Glutamatergic neuron (in vitro differentiated cells): ENCODE measurements around the gene WNT10A. TPM values are rescaled to one million over a fixed set of nuclear protein-coding genes. Genes with fewer than 3 reads are reported as not detected.

ENCODE experiments used
- DNase-seq: peaks from one replicate; pipeline ENCODE4 v3.0.0; 2022
- H3K27ac Mint-ChIP-seq: one replicate; pipeline ENCODE4 v1.8.0; 2020; ENCODE audit warnings: mild to moderate bottlenecking, mixed read lengths, inconsistent platforms; ENCODE audit not compliant: unreplicated experiment
- H3K27me3 Mint-ChIP-seq: one replicate; pipeline ENCODE4 v1.8.0; 2020; ENCODE audit warnings: mild to moderate bottlenecking, moderate library complexity, mixed read lengths, inconsistent platforms; ENCODE audit not compliant: unreplicated experiment
- H3K36me3 Mint-ChIP-seq: one replicate; pipeline ENCODE4 v1.8.0; 2020; ENCODE audit warnings: mild to moderate bottlenecking, mixed read lengths, inconsistent platforms; ENCODE audit not compliant: unreplicated experiment
- H3K4me1 Mint-ChIP-seq: one replicate; pipeline ENCODE4 v1.8.0; 2020; ENCODE audit warnings: mild to moderate bottlenecking, low read depth, mixed read lengths, inconsistent platforms; ENCODE audit not compliant: unreplicated experiment
- H3K4me3 Mint-ChIP-seq: one replicate; pipeline ENCODE4 v1.8.0; 2020; ENCODE audit warnings: mild to moderate bottlenecking, mixed read lengths, inconsistent platforms; ENCODE audit not compliant: unreplicated experiment
- H3K9me3 Mint-ChIP-seq: one replicate; pipeline ENCODE4 v1.8.0; 2020; ENCODE audit warnings: mild to moderate bottlenecking, moderate library complexity, mixed read lengths, inconsistent platforms; ENCODE audit not compliant: unreplicated experiment
- CTCF ChIP-seq: fragments of 200-600 bp; sonication (generic); IDR thresholded peaks from one replicate; pipeline ENCODE4 v1.5.0; 2021; ENCODE audit not compliant: partially characterized antibody, unreplicated experiment
- total RNA-seq: library from RNA; stranded (reverse); fragmentation: NEBNext Ultra II Directional; extraction: Animal tissue kit (Norgen Biotek cat#: 25700); gene quantifications from one replicate; pipeline ENCODE4 v1.2.1, GENCODE V29; 2021; ENCODE audit not compliant: unreplicated experiment

WNT10A gene
- total RNA-seq, 1 donor from 2014 or later = 0.17 TPM

GRCh38 chr2:218879776-218880101, 913 bp upstream of the WNT10A start:
- Mint-ChIP-seq H3K4me3 (peak overlapping the region; percentile 47), H3K27me3 (peaks cover 23% of the 10 kb centered on the region)
- no peak for TF ChIP-seq CTCF

GRCh38 chr2:218880859-218881594, 375 bp downstream of the WNT10A start:
- H3K36me3 Mint-ChIP-seq = no peaks in the 10 kb centered on the region
- peaks cover 29% of the 10 kb centered on the region for H3K27me3 Mint-ChIP-seq
- H3K4me1 Mint-ChIP-seq = peaks cover 48% of the 10 kb centered on the region
- H3K27ac Mint-ChIP-seq = peak overlapping the region; percentile 35
- peaks cover 4% of the 10 kb centered on the region for H3K9me3 Mint-ChIP-seq
- no peak for DNase-seq
- peak overlapping the region; percentile 20 for H3K4me3 Mint-ChIP-seq
- TF ChIP-seq CTCF = no peak

More at GRCh38 chr2:218879776-218880101, 913 bp upstream of the WNT10A start:
- Mint-ChIP-seq H3K36me3 (no peaks in the 10 kb centered on the region), H3K27ac (no peak overlapping the region), H3K9me3 (peaks cover 3% of the 10 kb centered on the region), H3K4me1 (peaks cover 38% of the 10 kb centered on the region)
- no peak for DNase-seq

GRCh38 chr2:218881744-218882460, 1.2 kb downstream of the WNT10A start:
- Mint-ChIP-seq H3K27ac (peak overlapping the region; percentile 35), H3K36me3 (no peaks in the 10 kb centered on the region), H3K4me3 (peak overlapping the region; percentile 17), H3K27me3 (peaks cover 32% of the 10 kb centered on the region), H3K4me1 (peaks cover 45% of the 10 kb centered on the region), H3K9me3 (peaks cover 7% of the 10 kb centered on the region)
- DNase-seq = no peak
- TF ChIP-seq CTCF = no peak

- Mint-ChIP-seq H3K27me3 (peaks cover 32% of the 10 kb centered on the region), H3K4me3 (no peak overlapping the region), H3K9me3 (peaks cover 6% of the 10 kb centered on the region), H3K27ac (no peak overlapping the region), H3K4me1 (peaks cover 50% of the 10 kb centered on the region), H3K36me3 (no peaks in the 10 kb centered on the region)
- TF ChIP-seq CTCF = no peak
- DNase-seq = no peak
These were observed 1.8 kb downstream of the WNT10A start for GRCh38 chr2:218882461-218882816.

GRCh38 chr2:218882866-218883366, 2.3 kb downstream of the WNT10A start:
- Mint-ChIP-seq H3K9me3 (peaks cover 6% of the 10 kb centered on the region), H3K4me3 (no peak overlapping the region)
- DNase-seq = no peak

More at GRCh38 chr2:218882866-218883366, 2.3 kb downstream of the WNT10A start:
- no peak for TF ChIP-seq CTCF
- Mint-ChIP-seq H3K36me3 (no peaks in the 10 kb centered on the region), H3K27ac (no peak overlapping the region), H3K27me3 (peaks cover 32% of the 10 kb centered on the region), H3K4me1 (peaks cover 55% of the 10 kb centered on the region)
